OCI-LY7 (cell line): ENCODE data around the gene DYNC1I1. TPM values are rescaled to one million over a fixed set of nuclear protein-coding genes. Genes with fewer than 3 reads are reported as not detected.

Experiments used
- BruUV-seq: library from RNA; stranded (reverse); fragments of 400-500 nt; replicated peaks from 2 replicates; lab custom pipeline; 2021; lab: Mats Ljungman, UMichigan
- CTCF ChIA-PET: fragments of 300-600 bp; sonication (Branson Sonifier 250); formaldehyde crosslinking; loops from one replicate; lab custom pipeline; 2022; ENCODE audit warnings: antibody characterized with exemption; ENCODE audit not compliant: unreplicated experiment; lab: Charles Lee
- POLR2A ChIA-PET: fragments of 300-600 bp; sonication (Branson Sonifier 250); formaldehyde crosslinking; loops from one replicate; lab custom pipeline; 2022; ENCODE audit warnings: antibody characterized with exemption; lab: Charles Lee
- DNase-seq: peaks from one replicate; pipeline ENCODE4 v3.0.0-alpha.2; 2015; ENCODE audit warnings: low spot score
- H2AFZ ChIP-seq: fragments of 200-600 bp; sonication (generic), shearing (Covaris generic); 2 replicates; pipeline ENCODE4 v1.6.1; 2014; ENCODE audit warnings: mild to moderate bottlenecking, antibody characterized with exemption, low read length, moderate library complexity
- H3K27ac ChIP-seq: fragments of 200-600 bp; sonication (generic); 2 replicates; pipeline ENCODE4 v1.5.1; 2014; ENCODE audit warnings: mixed run types, low read depth, mild to moderate bottlenecking, moderate library complexity, low read length, inconsistent platforms; ENCODE audit not compliant: poor library complexity, severe bottlenecking
- H3K36me3 ChIP-seq: fragments of 200-600 bp; sonication (generic); 2 replicates; pipeline ENCODE4 v1.6.1; 2014; ENCODE audit warnings: mild to moderate bottlenecking, antibody characterized with exemption, low read length, moderate library complexity, mixed read lengths; ENCODE audit not compliant: insufficient read depth
- H3K4me1 ChIP-seq: fragments of 200-600 bp; sonication (generic); 2 replicates; pipeline ENCODE4 v1.5.1; 2014; ENCODE audit warnings: mild to moderate bottlenecking, low read length; ENCODE audit not compliant: insufficient read depth, poor library complexity, severe bottlenecking
- H3K4me2 ChIP-seq: fragments of 200-600 bp; sonication (generic); 2 replicates; pipeline ENCODE4 v1.6.1; 2014; ENCODE audit warnings: mild to moderate bottlenecking, low read length
- H3K4me3 ChIP-seq: fragments of 200-600 bp; sonication (generic); 2 replicates; pipeline ENCODE4 v1.5.1; 2014; ENCODE audit warnings: mild to moderate bottlenecking, low read depth, low read length; ENCODE audit not compliant: poor library complexity, severe bottlenecking
- H3K79me2 ChIP-seq: fragments of 200-600 bp; sonication (generic); 2 replicates; pipeline ENCODE4 v1.6.1; 2016; ENCODE audit warnings: low read depth, mild to moderate bottlenecking, low read length, moderate library complexity, mixed read lengths; ENCODE audit not compliant: insufficient read depth
- H3K9me2 ChIP-seq: fragments of 200-600 bp; sonication (generic); 2 replicates; pipeline ENCODE4 v1.6.1; 2016; ENCODE audit warnings: mild to moderate bottlenecking, low read length, mixed read lengths; ENCODE audit not compliant: insufficient read depth
- H3K9me3 ChIP-seq: fragments of 200-600 bp; sonication (generic); 2 replicates; pipeline ENCODE4 v1.6.1; 2014; ENCODE audit warnings: mild to moderate bottlenecking, mixed run types, low read length, mixed read lengths
- H4K20me1 ChIP-seq: fragments of 200-600 bp; sonication (generic); 2 replicates; pipeline ENCODE4 v1.6.1; 2014; ENCODE audit warnings: mild to moderate bottlenecking, antibody characterized with exemption, low read length, moderate library complexity, mixed read lengths; ENCODE audit not compliant: insufficient read depth
- EZH2phosphoT487 ChIP-seq: fragments of 200-600 bp; sonication (generic); IDR thresholded peaks from 2 replicates; pipeline ENCODE4 v1.6.1; 2018; ENCODE audit warnings: low read depth, borderline replicate concordance, mild to moderate bottlenecking, mixed run types, antibody characterized with exemption, low read length, moderate library complexity, mixed read lengths
- intact Hi-C: fragments of 100-400 bp; cut with micrococcal nuclease; formaldehyde crosslinking; loops from one replicate; pipeline ENCODE4 v1.10.0; 2022; ENCODE audit not compliant: unreplicated experiment
- total RNA-seq, 2 experiments: library from RNA; depleted of rRNA in 1 of 2; stranded (reverse); fragments of >200 nt in 1 of 2; shearing (Covaris generic) in 1 of 2; gene quantifications; 2 replicates each; pipeline ENCODE4 v1.2.3, GENCODE V29; 2014 to 2022
- TF ChIP-seq, protein P1 (sequence below): fragments of 200-600 bp; sonication (generic); conservative IDR thresholded peaks from 2 replicates; pipeline ENCODE4 v1.5.1; 2014; ENCODE audit warnings: mild to moderate bottlenecking, antibody characterized with exemption, low read length, moderate library complexity, mixed read lengths

Gene DYNC1I1
- total RNA-seq, 2 experiments from 2014 or later: not detected

DNA sequence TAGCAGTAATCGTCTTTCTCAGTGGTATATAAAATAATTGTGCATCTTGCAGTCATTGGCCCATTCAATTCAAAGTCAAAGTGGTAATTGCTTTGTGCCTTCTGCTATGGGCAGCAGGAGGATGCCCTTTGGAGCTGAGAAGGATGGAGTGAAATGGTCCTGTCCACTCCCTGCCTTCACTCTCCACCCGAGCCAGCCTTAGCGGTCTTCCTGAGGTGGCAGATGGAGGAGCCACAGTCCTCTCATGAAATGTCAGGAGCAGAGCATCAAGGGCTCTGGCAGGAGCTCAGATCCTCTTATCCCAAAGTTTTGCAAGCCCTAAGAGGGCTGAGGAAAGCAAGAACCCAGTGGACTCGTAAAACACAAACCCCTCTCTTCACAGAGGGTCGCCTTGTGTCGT, 199.4 kb downstream of the DYNC1I1 start:
- Histone ChIP-seq H3K4me1 (no peaks in the 10 kb centered on the region), H3K36me3 (no peaks in the 10 kb centered on the region), H2AFZ (no peak overlapping the region), H3K27ac (no peak overlapping the region), H4K20me1 (no peaks in the 10 kb centered on the region), H3K4me2 (no peak overlapping the region), H3K9me3 (no peaks in the 10 kb centered on the region), H3K4me3 (no peak overlapping the region), H3K79me2 (no peaks in the 10 kb centered on the region), H3K9me2 (no peaks in the 10 kb centered on the region)
- ChIA-PET POLR2A (no interaction called here), CTCF (no interaction called here)
- no peak for DNase-seq
- TF ChIP-seq, protein P1, sequence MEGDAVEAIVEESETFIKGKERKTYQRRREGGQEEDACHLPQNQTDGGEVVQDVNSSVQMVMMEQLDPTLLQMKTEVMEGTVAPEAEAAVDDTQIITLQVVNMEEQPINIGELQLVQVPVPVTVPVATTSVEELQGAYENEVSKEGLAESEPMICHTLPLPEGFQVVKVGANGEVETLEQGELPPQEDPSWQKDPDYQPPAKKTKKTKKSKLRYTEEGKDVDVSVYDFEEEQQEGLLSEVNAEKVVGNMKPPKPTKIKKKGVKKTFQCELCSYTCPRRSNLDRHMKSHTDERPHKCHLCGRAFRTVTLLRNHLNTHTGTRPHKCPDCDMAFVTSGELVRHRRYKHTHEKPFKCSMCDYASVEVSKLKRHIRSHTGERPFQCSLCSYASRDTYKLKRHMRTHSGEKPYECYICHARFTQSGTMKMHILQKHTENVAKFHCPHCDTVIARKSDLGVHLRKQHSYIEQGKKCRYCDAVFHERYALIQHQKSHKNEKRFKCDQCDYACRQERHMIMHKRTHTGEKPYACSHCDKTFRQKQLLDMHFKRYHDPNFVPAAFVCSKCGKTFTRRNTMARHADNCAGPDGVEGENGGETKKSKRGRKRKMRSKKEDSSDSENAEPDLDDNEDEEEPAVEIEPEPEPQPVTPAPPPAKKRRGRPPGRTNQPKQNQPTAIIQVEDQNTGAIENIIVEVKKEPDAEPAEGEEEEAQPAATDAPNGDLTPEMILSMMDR: no peak
- no TSS peak for BruUV-seq
- intact Hi-C loops: no loop called here

DNA sequence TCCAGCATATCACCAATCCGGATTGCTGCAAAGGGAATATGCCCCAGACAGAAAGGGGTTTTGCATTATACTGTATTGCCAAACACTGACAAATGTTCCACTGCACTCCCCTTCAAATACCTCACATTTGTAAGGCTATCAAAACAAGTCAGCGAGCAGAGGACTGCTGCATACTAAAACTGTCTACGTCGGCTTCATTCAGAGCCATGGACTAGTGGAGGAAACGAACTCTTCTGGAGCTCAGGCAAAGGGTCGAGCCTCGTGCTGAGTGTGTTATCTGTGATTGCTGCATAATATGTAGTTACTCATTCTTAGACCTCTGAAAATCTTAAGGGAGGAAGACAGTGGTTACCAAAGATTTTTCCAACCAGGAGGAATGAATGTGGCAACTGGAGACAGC, 200.2 kb downstream of the DYNC1I1 start:
- no peak for DNase-seq
- Histone ChIP-seq H3K9me3 (no peaks in the 10 kb centered on the region), H3K4me1 (no peaks in the 10 kb centered on the region), H3K27ac (no peak overlapping the region), H3K36me3 (no peaks in the 10 kb centered on the region), H3K4me2 (no peak overlapping the region), H3K4me3 (no peak overlapping the region), H3K79me2 (no peaks in the 10 kb centered on the region), H2AFZ (no peak overlapping the region), H3K9me2 (no peaks in the 10 kb centered on the region), H4K20me1 (no peaks in the 10 kb centered on the region)
- BruUV-seq: no TSS peak
- TF ChIP-seq, protein P1: no peak
- no peak for TF ChIP-seq EZH2phosphoT487
- ChIA-PET CTCF (no interaction called here), POLR2A (no interaction called here)
- intact Hi-C loops: no loop called here

DNA sequence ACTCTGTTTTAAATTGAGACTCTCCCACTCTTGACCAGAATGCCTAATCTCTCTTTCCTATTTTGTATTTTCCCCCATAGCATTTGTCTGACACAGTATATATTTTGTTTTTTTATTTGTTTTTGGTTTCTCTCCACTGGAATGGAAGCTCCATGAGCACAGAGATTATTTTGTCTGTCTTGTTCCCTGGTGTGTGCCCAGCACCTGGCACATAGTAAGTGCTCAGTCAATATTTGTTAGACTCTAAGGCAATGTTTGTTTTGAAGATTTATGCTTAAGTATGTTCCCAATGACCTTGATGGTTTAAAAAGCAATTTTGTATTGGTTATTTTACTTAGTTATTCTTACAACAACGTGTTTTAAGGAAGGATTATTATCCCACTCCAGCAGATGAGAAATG, 201.8 kb downstream of the DYNC1I1 start:
- no TSS peak for BruUV-seq
- Histone ChIP-seq H3K4me1 (no peaks in the 10 kb centered on the region), H3K4me2 (no peak overlapping the region), H3K9me3 (no peaks in the 10 kb centered on the region), H4K20me1 (no peaks in the 10 kb centered on the region), H3K9me2 (no peaks in the 10 kb centered on the region), H3K79me2 (no peaks in the 10 kb centered on the region), H3K36me3 (no peaks in the 10 kb centered on the region), H3K27ac (no peak overlapping the region), H2AFZ (no peak overlapping the region), H3K4me3 (no peak overlapping the region)
- no peak for DNase-seq
- ChIA-PET POLR2A (interaction anchor here (0.8 kb wide), 1 partner anchor 990 kb away, joined by 3 read pairs; no protein-coding TSS in a partner anchor), CTCF (no interaction called here)
- intact Hi-C loops: no loop called here
- TF ChIP-seq EZH2phosphoT487: no peak
- TF ChIP-seq, protein P1: no peak
